ENCODE measurements around the gene HSPA1L.
"Not testable (repeated sequence)": the region's sequence is repeated elsewhere in the genome, so short reads cannot be mapped to it uniquely, and the experiment has no call there.

DNA sequence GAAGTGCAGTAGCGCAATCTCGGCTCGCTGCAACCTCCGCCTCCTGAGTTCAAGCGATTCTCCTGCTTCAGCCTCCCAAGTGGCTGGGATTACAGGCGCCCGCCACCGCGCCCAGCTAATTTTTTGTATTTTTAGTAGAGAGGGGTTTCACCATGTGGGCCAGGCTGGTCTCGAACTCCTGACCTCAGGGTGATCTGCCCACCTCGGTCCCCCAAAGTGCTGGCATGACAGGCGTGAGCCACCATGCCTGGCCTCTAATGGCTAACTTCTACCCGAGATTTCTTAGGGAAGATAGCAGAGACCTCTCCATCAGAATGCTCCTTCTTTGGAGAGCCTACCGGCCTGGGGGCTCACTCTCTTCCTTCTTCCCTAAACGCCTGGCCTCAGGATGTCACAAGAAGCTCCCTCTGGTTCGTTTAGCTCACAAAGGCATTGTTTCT lies 49.1 kb upstream of the HSPA1L start:
- TF ChIP-seq, protein P1, sequence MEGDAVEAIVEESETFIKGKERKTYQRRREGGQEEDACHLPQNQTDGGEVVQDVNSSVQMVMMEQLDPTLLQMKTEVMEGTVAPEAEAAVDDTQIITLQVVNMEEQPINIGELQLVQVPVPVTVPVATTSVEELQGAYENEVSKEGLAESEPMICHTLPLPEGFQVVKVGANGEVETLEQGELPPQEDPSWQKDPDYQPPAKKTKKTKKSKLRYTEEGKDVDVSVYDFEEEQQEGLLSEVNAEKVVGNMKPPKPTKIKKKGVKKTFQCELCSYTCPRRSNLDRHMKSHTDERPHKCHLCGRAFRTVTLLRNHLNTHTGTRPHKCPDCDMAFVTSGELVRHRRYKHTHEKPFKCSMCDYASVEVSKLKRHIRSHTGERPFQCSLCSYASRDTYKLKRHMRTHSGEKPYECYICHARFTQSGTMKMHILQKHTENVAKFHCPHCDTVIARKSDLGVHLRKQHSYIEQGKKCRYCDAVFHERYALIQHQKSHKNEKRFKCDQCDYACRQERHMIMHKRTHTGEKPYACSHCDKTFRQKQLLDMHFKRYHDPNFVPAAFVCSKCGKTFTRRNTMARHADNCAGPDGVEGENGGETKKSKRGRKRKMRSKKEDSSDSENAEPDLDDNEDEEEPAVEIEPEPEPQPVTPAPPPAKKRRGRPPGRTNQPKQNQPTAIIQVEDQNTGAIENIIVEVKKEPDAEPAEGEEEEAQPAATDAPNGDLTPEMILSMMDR (IDR thresholded peaks at IDR 0.05) = not testable (repeated sequence)
- not testable (repeated sequence) for TF ChIP-seq POLR2A (IDR thresholded peaks at IDR 0.05)
